ENCODE data around the gene MED8. TPM values are rescaled to one million over a fixed set of nuclear protein-coding genes. Genes with fewer than 3 reads are reported as not detected.

Gene MED8
- total RNA-seq, 2 donors from 2014 or later = 18.8 to 21.3 TPM

- H3K36me3 ChIP-seq = peaks cover 50% of the 10 kb centered on the region
- no peak overlapping the region for H3K27ac ChIP-seq
- H3K27me3 ChIP-seq = no peaks in the 10 kb centered on the region
- peaks cover 0 to 48% of the 10 kb centered on the region in 2 donors for H3K4me1 ChIP-seq
- no peak overlapping the region for H3K4me3 ChIP-seq
- H3K9me3 ChIP-seq = no peaks in the 10 kb centered on the region
- no peak for DNase-seq (ENCODE audit: low spot score)
- no peak for TF ChIP-seq CTCF (IDR thresholded peaks at IDR 0.05)
These were observed 2.9 kb downstream of the MED8 start for GRCh38 chr1:43386676-43387075.

- H3K4me3 ChIP-seq = no peak overlapping the region
- peak in 1 of 2 donors; percentile 46 for TF ChIP-seq CTCF (IDR thresholded peaks at IDR 0.05)
- peaks cover 0 to 35% of the 10 kb centered on the region in 2 donors for H3K4me1 ChIP-seq
- no peaks in the 10 kb centered on the region for H3K27me3 ChIP-seq
- H3K36me3 ChIP-seq = peaks cover 50% of the 10 kb centered on the region
- H3K9me3 ChIP-seq = no peaks in the 10 kb centered on the region
- no peak for DNase-seq (ENCODE audit: low spot score)
- H3K27ac ChIP-seq = no peak overlapping the region
These were observed 6.2 kb downstream of the MED8 start for GRCh38 chr1:43383449-43383848.

- Histone ChIP-seq H3K9me3 (no peaks in the 10 kb centered on the region), H3K27ac (peak overlapping the region in 1 of 2 donors; percentile 13), H3K27me3 (no peaks in the 10 kb centered on the region), H3K36me3 (peaks cover 46% of the 10 kb centered on the region), H3K4me3 (no peak overlapping the region), H3K4me1 (peaks cover 0 to 26% of the 10 kb centered on the region in 2 donors)
- no peak for DNase-seq (ENCODE audit: low spot score)
- TF ChIP-seq CTCF (IDR thresholded peaks at IDR 0.05) = no peak
These were observed 7.4 kb downstream of the MED8 start for GRCh38 chr1:43382027-43382779.

- peak overlapping the region in 1 of 2 donors; percentile 13 for H3K27ac ChIP-seq
- H3K4me3 ChIP-seq = no peak overlapping the region
- peaks cover 40% of the 10 kb centered on the region for H3K36me3 ChIP-seq
- no peaks in the 10 kb centered on the region for H3K9me3 ChIP-seq
- H3K4me1 ChIP-seq = peaks cover 0 to 26% of the 10 kb centered on the region in 2 donors
- DNase-seq (ENCODE audit: low spot score) = no peak
- H3K27me3 ChIP-seq = no peaks in the 10 kb centered on the region
- TF ChIP-seq CTCF (IDR thresholded peaks at IDR 0.05) = no peak
These were observed 8.0 kb downstream of the MED8 start for GRCh38 chr1:43381612-43382011.

GRCh38 chr1:43379476-43379875 lies 10.1 kb downstream of the MED8 start:
- DNase-seq (ENCODE audit: low spot score) = no peak
- Histone ChIP-seq H3K27ac (no peak overlapping the region), H3K4me1 (peaks cover 0 to 26% of the 10 kb centered on the region in 2 donors), H3K9me3 (no peaks in the 10 kb centered on the region), H3K27me3 (no peaks in the 10 kb centered on the region), H3K4me3 (no peak overlapping the region), H3K36me3 (peaks cover 19% of the 10 kb centered on the region)
- no peak for TF ChIP-seq CTCF (IDR thresholded peaks at IDR 0.05)

GRCh38 chr1:43377831-43378230 lies 11.8 kb downstream of the MED8 start:
- Histone ChIP-seq H3K9me3 (no peaks in the 10 kb centered on the region), H3K27ac (no peak overlapping the region), H3K4me1 (peaks cover 0 to 28% of the 10 kb centered on the region in 2 donors), H3K27me3 (no peaks in the 10 kb centered on the region), H3K36me3 (peaks cover 3% of the 10 kb centered on the region), H3K4me3 (no peak overlapping the region)
- no peak for DNase-seq (ENCODE audit: low spot score)
- no peak for TF ChIP-seq CTCF (IDR thresholded peaks at IDR 0.05)

Data from right atrium auricular region (tissue), 2 donors.